PC-3 (cell line): ENCODE results near the gene FANCE. TPM values are rescaled to one million over a fixed set of nuclear protein-coding genes. Genes with fewer than 3 reads are reported as not detected.
"Not testable (repeated sequence)": the region's sequence is repeated elsewhere in the genome, so short reads cannot be mapped to it uniquely, and the experiment has no call there.

ENCODE experiments used
- ATAC-seq: fragments of 200-7000 bp; cut with Tn5 transposase; 2 replicates; pipeline ENCODE4 v1.9.1; 2020; ENCODE audit warnings: mild to moderate bottlenecking, moderate library complexity
- BruUV-seq: library from RNA; stranded (reverse); fragments of 400-500 nt; replicated peaks from 2 replicates; lab custom pipeline; 2021; lab: Mats Ljungman, UMichigan
- CTCF ChIA-PET: fragments of 300-600 bp; sonication (Branson Sonifier 250); formaldehyde crosslinking; loops from one replicate; lab custom pipeline; 2022; ENCODE audit warnings: antibody characterized with exemption; lab: Charles Lee
- POLR2A ChIA-PET: fragments of 300-600 bp; sonication (Branson Sonifier 250); formaldehyde crosslinking; loops from one replicate; lab custom pipeline; 2022; ENCODE audit warnings: antibody characterized with exemption; ENCODE audit not compliant: unreplicated experiment; lab: Charles Lee
- DNase-seq: peaks from one replicate; pipeline ENCODE4 v3.0.0-alpha.2; 2015
- H2AFZ ChIP-seq: fragments of 300-600 bp; sonication (generic); 2 replicates; pipeline ENCODE4 v1.6.0; 2016; ENCODE audit warnings: antibody characterized with exemption, low read length
- H3F3A ChIP-seq: fragments of 300-600 bp; sonication (generic); one replicate; pipeline ENCODE4 v1.6.0; 2017; ENCODE audit warnings: antibody characterized with exemption, low read length, control low read depth, mild to moderate bottlenecking; ENCODE audit not compliant: unreplicated experiment
- H3K27ac ChIP-seq: fragments of 300-600 bp; sonication (generic); 2 replicates; pipeline ENCODE4 v1.5.1; 2016; ENCODE audit warnings: mild to moderate bottlenecking, low read length
- H3K27me3 ChIP-seq: fragments of 300-600 bp; sonication (generic); 2 replicates; pipeline ENCODE4 v1.6.1; 2016; ENCODE audit warnings: low read length, mixed read lengths
- H3K36me3 ChIP-seq: fragments of 300-600 bp; sonication (generic); 2 replicates; pipeline ENCODE4 v1.6.1; 2016; ENCODE audit warnings: low read depth, mixed run types, low read length, mixed read lengths
- H3K4me1 ChIP-seq: fragments of 300-600 bp; sonication (generic); 2 replicates; pipeline ENCODE4 v1.5.1; 2016; ENCODE audit warnings: low read length; ENCODE audit not compliant: insufficient read depth
- H3K4me2 ChIP-seq: fragments of 300-600 bp; sonication (generic); 2 replicates; pipeline ENCODE4 v1.6.0; 2016; ENCODE audit warnings: low read length
- H3K4me3 ChIP-seq: fragments of 300-600 bp; sonication (generic); 2 replicates; pipeline ENCODE4 v1.5.1; 2016; ENCODE audit warnings: mild to moderate bottlenecking, low read length, mixed read lengths
- H3K79me2 ChIP-seq: fragments of 300-600 bp; sonication (generic); 2 replicates; pipeline ENCODE4 v1.6.1; 2017; ENCODE audit warnings: low read length, mixed read lengths
- H3K9ac ChIP-seq: fragments of 300-600 bp; sonication (generic); 2 replicates; pipeline ENCODE4 v1.6.0; 2016; ENCODE audit warnings: mild to moderate bottlenecking, low read length
- H3K9me2 ChIP-seq: fragments of 300-600 bp; sonication (generic); replicated peaks from 2 replicates; pipeline ENCODE4 v1.6.1; 2016; ENCODE audit warnings: mixed run types, low read length, mixed read lengths
- H3K9me3 ChIP-seq: fragments of 300-600 bp; sonication (generic); 2 replicates; pipeline ENCODE4 v1.6.1; 2016; ENCODE audit warnings: low read length, mixed read lengths
- H4K20me1 ChIP-seq: fragments of 300-600 bp; sonication (generic); 2 replicates; pipeline ENCODE4 v1.6.1; 2016; ENCODE audit warnings: low read length, mixed read lengths
- CTCF ChIP-seq: fragments of 300-600 bp; sonication (generic); conservative IDR thresholded peaks from 2 replicates; pipeline ENCODE4 v1.5.1; 2017; ENCODE audit warnings: antibody characterized with exemption, low read depth, mild to moderate bottlenecking, low read length
- EZH2 ChIP-seq: fragments of 300-600 bp; sonication (generic); IDR thresholded peaks from one replicate; pipeline ENCODE4 v1.6.1; 2017; ENCODE audit warnings: antibody characterized with exemption, mild to moderate bottlenecking, low read length; ENCODE audit not compliant: unreplicated experiment
- EZH2phosphoT487 ChIP-seq: fragments of 300-600 bp; sonication (generic); IDR thresholded peaks from 2 replicates; pipeline ENCODE4 v1.6.1; 2018; ENCODE audit warnings: mild to moderate bottlenecking, antibody characterized with exemption, low read length, borderline replicate concordance
- intact Hi-C: fragments of 100-400 bp; cut with micrococcal nuclease; formaldehyde crosslinking; loops from 2 replicates; pipeline ENCODE4 v1.9.0; 2023
- microRNA-seq: library from miRNA; unstranded; fragments of <30 nt; microRNA quantifications from one replicate; pipeline ENCODE4 v1.1.0, GENCODE V29; 2020; ENCODE audit not compliant: unreplicated experiment
- total RNA-seq: library from RNA; depleted of rRNA; stranded (reverse); fragments of >200 nt; gene quantifications from 2 replicates; pipeline ENCODE4 v1.2.3, GENCODE V29; 2014; rRNA removed

FANCE gene
- total RNA-seq, 1 experiment from 2014 or later = 13.8 TPM

- CTCF ChIA-PET = no interaction called here
- POLR2A ChIA-PET = no interaction called here
- Histone ChIP-seq H3K27me3 (no peaks in the 10 kb centered on the region), H3K9me2 (no peaks in the 10 kb centered on the region), H3K9ac (no peak within 1 kb of the TSS), H3K27ac (no peak within 1 kb of the TSS), H3F3A (no peaks in the 10 kb centered on the region), H4K20me1 (no peaks in the 10 kb centered on the region), H3K79me2 (no peaks in the 10 kb centered on the region), H3K36me3 (no peaks in the 10 kb centered on the region), H2AFZ (no peak within 1 kb of the TSS), H3K4me3 (no peak within 1 kb of the TSS), H3K9me3 (no peaks in the 10 kb centered on the region), H3K4me2 (no peak within 1 kb of the TSS), H3K4me1 (no peaks in the 10 kb centered on the region)
- no TSS peak for BruUV-seq
- ATAC-seq (no peak), DNase-seq (no peak)
- intact Hi-C loops = no loop called here
- no peak for TF ChIP-seq CTCF
Observed at GRCh38 chr6:35512740-35513139, 60.6 kb downstream of the FANCE start, which contains the start of gene TULP1. Gene TULP1, minus strand, starts transcription at chr6:35512896. Its CDS starts 38 bp downstream, at chr6:35512858.

GRCh38 chr6:35514587-35514986, 62.4 kb downstream of the FANCE start:
- no peak for ATAC-seq
- no peak for TF ChIP-seq EZH2phosphoT487
- no peak for TF ChIP-seq CTCF
- no peak for TF ChIP-seq EZH2
- intact Hi-C loops = no loop called here

GRCh38 chr6:35515939-35516338, 63.8 kb downstream of the FANCE start:
- H3K27ac ChIP-seq, H3K9ac ChIP-seq, BruUV-seq, ATAC-seq, H3F3A ChIP-seq, H3K4me1 ChIP-seq, H4K20me1 ChIP-seq, H3K9me2 ChIP-seq, H3K4me2 ChIP-seq, H3K9me3 ChIP-seq, POLR2A ChIA-PET, CTCF ChIA-PET, H3K79me2 ChIP-seq, H2AFZ ChIP-seq, H3K27me3 ChIP-seq, H3K36me3 ChIP-seq, intact Hi-C loops, DNase-seq, H3K4me3 ChIP-seq: not testable (repeated sequence)

More at GRCh38 chr6:35514587-35514986, 62.4 kb downstream of the FANCE start:
- no TSS peak for BruUV-seq
- Histone ChIP-seq H3K4me1 (no peaks in the 10 kb centered on the region), H3K27me3 (no peaks in the 10 kb centered on the region), H4K20me1 (no peaks in the 10 kb centered on the region), H3K79me2 (no peaks in the 10 kb centered on the region), H3K9ac (no peak overlapping the region), H2AFZ (no peak overlapping the region), H3K9me3 (no peaks in the 10 kb centered on the region), H3K36me3 (no peaks in the 10 kb centered on the region), H3K4me3 (no peak overlapping the region), H3K9me2 (no peaks in the 10 kb centered on the region), H3K4me2 (no peak overlapping the region), H3F3A (no peaks in the 10 kb centered on the region), H3K27ac (no peak overlapping the region)
- DNase-seq = no peak
- CTCF ChIA-PET = no interaction called here
- POLR2A ChIA-PET = no interaction called here

Small RNA genes within 50 kb of the gene (microRNA-seq; reads per million reads assigned to microRNA genes)
- gene MIR7111 = 2.0 reads per million

Other genes starting within 250 kb of the FANCE start
- gene SCUBE3, start 238.4 kb upstream of the FANCE start, total RNA-seq = 1.5 and 2.4 TPM in 2 replicates
- gene ZNF76, start 192.6 kb upstream of the FANCE start, total RNA-seq = 17.9 and 20.8 TPM in 2 replicates
- 37.3 and 42.8 TPM in 2 replicates for gene DEF6, start 154.5 kb upstream of the FANCE start, total RNA-seq
- gene PPARD, start 109.8 kb upstream of the FANCE start, total RNA-seq = 24.5 and 26.2 TPM in 2 replicates
- 1,114 and 1,509 TPM in 2 replicates for gene RPL10A, start 16.1 kb downstream of the FANCE start, total RNA-seq
- gene TEAD3, start 44.7 kb downstream of the FANCE start, total RNA-seq = 9.2 and 15.4 TPM in 2 replicates
- not detected in 2 replicates for gene TULP1, start 60.6 kb downstream of the FANCE start, total RNA-seq
- 11.9 and 12.4 TPM in 2 replicates for gene FKBP5, start 236.6 kb downstream of the FANCE start, total RNA-seq